ENCODE measurements around the gene CNTN4. TPM values are rescaled to one million over a fixed set of nuclear protein-coding genes. Genes with fewer than 3 reads are reported as not detected.

CNTN4 gene
- total RNA-seq, 1 donor from 2014 or later, result 48.3 TPM

GRCh38 chr3:2661078-2661477 is 562.4 kb downstream of the CNTN4 start:
- Mint-ChIP-seq H3K36me3 (ENCODE audit: unreplicated experiment) (no peaks in the 10 kb centered on the region), H3K4me3 (ENCODE audit: unreplicated experiment) (no peak overlapping the region), H3K27ac (ENCODE audit: unreplicated experiment) (no peak overlapping the region), H3K4me1 (ENCODE audit: unreplicated experiment) (no peaks in the 10 kb centered on the region), H3K27me3 (ENCODE audit: unreplicated experiment) (no peaks in the 10 kb centered on the region), H3K9me3 (ENCODE audit: unreplicated experiment) (peaks cover 13% of the 10 kb centered on the region)
- no peak for DNase-seq (ENCODE audit: extremely low spot score, unreplicated experiment)
- TF ChIP-seq CTCF (IDR thresholded peaks at IDR 0.05), result no peak

DNA sequence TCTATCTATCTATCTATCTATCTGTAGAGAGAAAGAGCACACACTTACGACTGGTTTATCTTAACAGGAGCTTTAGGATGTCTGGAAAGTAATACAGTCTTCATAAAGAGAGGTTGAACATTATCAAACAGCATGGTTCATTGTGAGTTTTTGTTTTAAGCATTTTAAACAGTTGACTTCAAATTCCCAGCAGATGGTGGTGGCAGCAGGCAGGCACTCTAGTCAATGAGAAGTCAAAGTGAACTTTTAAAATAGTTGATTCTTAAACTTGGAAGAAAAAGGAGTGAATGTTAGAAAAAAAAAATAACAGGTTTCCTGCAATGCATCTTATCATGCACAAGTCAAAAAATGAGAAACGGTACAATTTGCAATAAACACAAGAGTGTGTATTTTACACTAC is 578.8 kb downstream of the CNTN4 start:
- Mint-ChIP-seq H3K27ac (ENCODE audit: unreplicated experiment) (no peak overlapping the region), H3K9me3 (ENCODE audit: unreplicated experiment) (peaks cover 35% of the 10 kb centered on the region), H3K4me1 (ENCODE audit: unreplicated experiment) (no peaks in the 10 kb centered on the region)

DNA sequence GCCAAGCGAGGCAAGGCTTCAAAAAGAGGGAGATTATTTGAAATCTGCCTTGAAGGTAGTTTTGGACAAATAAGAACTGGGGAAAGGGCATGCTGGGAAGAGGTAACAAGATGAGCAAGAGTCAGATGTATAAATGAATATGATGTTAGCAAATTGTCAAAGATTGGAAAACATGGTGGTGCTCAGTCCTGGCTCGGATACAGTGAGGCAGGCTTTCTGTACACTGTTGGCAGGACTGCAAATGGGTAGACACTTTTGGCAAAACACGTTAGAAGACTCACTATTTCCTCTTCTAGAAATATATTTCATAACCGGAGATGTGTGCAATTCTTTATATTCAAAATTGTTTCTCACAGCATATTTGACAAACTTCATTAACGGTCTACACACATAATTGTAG is 581.6 kb downstream of the CNTN4 start:
- no peaks in the 10 kb centered on the region for H3K36me3 Mint-ChIP-seq (ENCODE audit: unreplicated experiment)
- H3K4me3 Mint-ChIP-seq (ENCODE audit: unreplicated experiment), result no peak overlapping the region
- TF ChIP-seq CTCF (IDR thresholded peaks at IDR 0.05), result no peak
- H3K9me3 Mint-ChIP-seq (ENCODE audit: unreplicated experiment), result peaks cover 25% of the 10 kb centered on the region
- no peak for DNase-seq (ENCODE audit: extremely low spot score, unreplicated experiment)
- H3K4me1 Mint-ChIP-seq (ENCODE audit: unreplicated experiment), result no peaks in the 10 kb centered on the region
- no peak overlapping the region for H3K27ac Mint-ChIP-seq (ENCODE audit: unreplicated experiment)
- H3K27me3 Mint-ChIP-seq (ENCODE audit: unreplicated experiment), result no peaks in the 10 kb centered on the region

More for the DNA sequence above, 578.8 kb downstream of the CNTN4 start:
- TF ChIP-seq CTCF (IDR thresholded peaks at IDR 0.05), result no peak
- Mint-ChIP-seq H3K4me3 (ENCODE audit: unreplicated experiment) (no peak overlapping the region), H3K27me3 (ENCODE audit: unreplicated experiment) (no peaks in the 10 kb centered on the region), H3K36me3 (ENCODE audit: unreplicated experiment) (no peaks in the 10 kb centered on the region)
- no peak for DNase-seq (ENCODE audit: extremely low spot score, unreplicated experiment)

GRCh38 chr3:2684046-2684445 is 585.4 kb downstream of the CNTN4 start:
- Mint-ChIP-seq H3K9me3 (ENCODE audit: unreplicated experiment) (peaks cover 7% of the 10 kb centered on the region), H3K4me1 (ENCODE audit: unreplicated experiment) (no peaks in the 10 kb centered on the region), H3K36me3 (ENCODE audit: unreplicated experiment) (no peaks in the 10 kb centered on the region), H3K27me3 (ENCODE audit: unreplicated experiment) (no peaks in the 10 kb centered on the region), H3K4me3 (ENCODE audit: unreplicated experiment) (no peak overlapping the region), H3K27ac (ENCODE audit: unreplicated experiment) (no peak overlapping the region)
- no peak for TF ChIP-seq CTCF (IDR thresholded peaks at IDR 0.05)
- DNase-seq (ENCODE audit: extremely low spot score, unreplicated experiment), result no peak

DNA sequence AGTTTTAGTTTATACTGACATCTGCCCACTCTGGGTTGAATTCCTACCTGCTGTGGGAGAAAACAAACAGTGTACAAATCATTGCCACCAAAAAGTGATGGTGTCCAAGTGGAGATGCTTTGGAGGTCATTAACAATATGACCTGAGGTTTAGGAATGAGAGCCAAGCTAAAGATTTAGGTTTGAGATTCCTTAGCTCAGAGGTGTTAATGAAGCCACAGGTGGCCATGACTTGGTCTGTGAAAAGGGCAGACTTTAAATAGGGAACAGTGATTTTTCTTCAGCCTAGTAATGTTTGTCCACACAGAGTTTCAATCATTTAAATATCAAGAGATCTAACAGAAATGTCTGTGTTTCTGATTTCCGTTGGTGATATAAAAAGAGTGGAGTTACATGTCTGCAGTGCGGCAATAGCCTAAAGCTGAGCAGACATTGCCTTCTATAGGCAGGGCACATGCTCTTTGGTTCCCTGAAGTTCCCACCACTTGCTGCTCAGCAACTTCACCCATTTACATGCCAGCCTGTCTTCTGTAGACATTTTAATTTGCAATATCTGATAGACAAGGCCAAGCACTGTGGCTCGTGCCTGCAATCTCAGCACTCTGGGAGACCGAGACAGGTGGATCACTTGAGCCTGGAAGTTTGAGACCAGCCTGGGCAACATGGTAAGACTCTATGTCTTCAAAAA is 588.3 kb downstream of the CNTN4 start:
- H3K4me3 Mint-ChIP-seq (ENCODE audit: unreplicated experiment), result no peak overlapping the region
- TF ChIP-seq CTCF (IDR thresholded peaks at IDR 0.05), result no peak
- no peaks in the 10 kb centered on the region for H3K36me3 Mint-ChIP-seq (ENCODE audit: unreplicated experiment)
- no peaks in the 10 kb centered on the region for H3K27me3 Mint-ChIP-seq (ENCODE audit: unreplicated experiment)
- no peaks in the 10 kb centered on the region for H3K4me1 Mint-ChIP-seq (ENCODE audit: unreplicated experiment)
- DNase-seq (ENCODE audit: extremely low spot score, unreplicated experiment), result no peak
- no peak overlapping the region for H3K27ac Mint-ChIP-seq (ENCODE audit: unreplicated experiment)
- H3K9me3 Mint-ChIP-seq (ENCODE audit: unreplicated experiment), result peaks cover 8% of the 10 kb centered on the region

Measured in osteocyte (in vitro differentiated cells).